Neural cell (in vitro differentiated cells): ENCODE results near the gene UBE3D. TPM values are rescaled to one million over a fixed set of nuclear protein-coding genes. Genes with fewer than 3 reads are reported as not detected.

ENCODE experiments used
- H2AFZ ChIP-seq: fragments of 200-600, 300-800 bp; sonication (generic), shearing (Covaris generic); 2 replicates; pipeline ENCODE4 v1.6.0; 2014; ENCODE audit warnings: low read depth, mild to moderate bottlenecking, antibody characterized with exemption, low read length, moderate library complexity
- H3F3A ChIP-seq: fragments of 200-600 bp; shearing (Covaris generic); 2 replicates; pipeline ENCODE4 v1.6.1; 2016; ENCODE audit warnings: mild to moderate bottlenecking, moderate library complexity, mixed read lengths, antibody characterized with exemption, low read length; ENCODE audit not compliant: insufficient read depth, poor library complexity, severe bottlenecking
- H3K27ac ChIP-seq: fragments of 200-600, 300-800 bp; sonication (generic), shearing (Covaris generic); 2 replicates; pipeline ENCODE4 v1.5.1; 2014; ENCODE audit warnings: mild to moderate bottlenecking, low read length, moderate library complexity
- H3K27me3 ChIP-seq: fragments of 300-800, 200-600 bp; sonication (generic), shearing (Covaris generic); 2 replicates; pipeline ENCODE4 v1.6.0; 2014; ENCODE audit warnings: mild to moderate bottlenecking, low read depth, low read length, moderate library complexity; ENCODE audit not compliant: insufficient read depth
- H3K36me3 ChIP-seq: fragments of 300-800, 200-600 bp; sonication (generic), shearing (Covaris generic); 2 replicates; pipeline ENCODE4 v1.5.1; 2014; ENCODE audit warnings: mild to moderate bottlenecking, antibody characterized with exemption, low read length, moderate library complexity; ENCODE audit not compliant: insufficient read depth
- H3K4me2 ChIP-seq: fragments of 300-800, 200-600 bp; sonication (generic), shearing (Covaris generic); 2 replicates; pipeline ENCODE4 v1.6.0; 2014; ENCODE audit warnings: mild to moderate bottlenecking, low read length
- H3K4me3 ChIP-seq: fragments of 300-800, 200-600 bp; sonication (generic), shearing (Covaris generic); 2 replicates; pipeline ENCODE4 v1.5.1; 2014; ENCODE audit warnings: mild to moderate bottlenecking, low read length, moderate library complexity
- H3K79me2 ChIP-seq: fragments of 200-600 bp; shearing (Covaris generic); replicated peaks from 2 replicates; pipeline ENCODE4 v1.6.0; 2014; ENCODE audit warnings: mild to moderate bottlenecking, low read length, moderate library complexity; ENCODE audit not compliant: insufficient read depth
- H3K9ac ChIP-seq: fragments of 300-800, 200-600 bp; sonication (generic), shearing (Covaris generic); 2 replicates; pipeline ENCODE4 v1.6.1; 2016; ENCODE audit warnings: mild to moderate bottlenecking, low read length, mixed read lengths
- H3K9me2 ChIP-seq: fragments of 200-600 bp; shearing (Covaris generic); 2 replicates; pipeline ENCODE4 v1.6.1; 2016; ENCODE audit warnings: mild to moderate bottlenecking, low read length, mixed read lengths; ENCODE audit not compliant: insufficient read depth
- H3K9me3 ChIP-seq: fragments of 200-600, 300-800 bp; sonication (generic), shearing (Covaris generic); 2 replicates; pipeline ENCODE4 v1.6.1; 2016; ENCODE audit warnings: mild to moderate bottlenecking, mixed run types, low read length, moderate library complexity, mixed read lengths
- H4K20me1 ChIP-seq: fragments of 200-600 bp; shearing (Covaris generic); 2 replicates; pipeline ENCODE4 v1.6.1; 2016; ENCODE audit warnings: mild to moderate bottlenecking, mixed run types; ENCODE audit not compliant: insufficient read depth
- CTCF ChIP-seq: fragments of 450-650 bp; IDR thresholded peaks from 2 replicates; pipeline ENCODE4 v1.5.1; 2014; ENCODE audit warnings: antibody characterized with exemption, mild to moderate bottlenecking, moderate library complexity; ENCODE audit not compliant: poor library complexity, severe bottlenecking
- EP300 ChIP-seq: fragments of 450-650 bp; conservative IDR thresholded peaks from 2 replicates; pipeline ENCODE4 v1.6.1; 2014; ENCODE audit warnings: antibody characterized with exemption, mild to moderate bottlenecking, moderate library complexity; ENCODE audit not compliant: poor library complexity, severe bottlenecking
- EZH2 ChIP-seq: fragments of 200-600, 300-800 bp; shearing (Covaris generic), sonication (generic); IDR thresholded peaks from 2 replicates; pipeline ENCODE4 v1.6.1; 2014; ENCODE audit warnings: antibody characterized with exemption, low read length, borderline replicate concordance, mild to moderate bottlenecking; ENCODE audit not compliant: insufficient read depth, poor library complexity, severe bottlenecking
- MXI1 ChIP-seq: fragments of 450-650 bp; conservative IDR thresholded peaks from 2 replicates; pipeline ENCODE4 v1.6.1; 2014; ENCODE audit warnings: antibody characterized with exemption, mild to moderate bottlenecking; ENCODE audit not compliant: poor library complexity, severe bottlenecking
- POLR2AphosphoS5 ChIP-seq: IDR thresholded peaks from 2 replicates; pipeline ENCODE4 v1.6.1; 2012
- RAD21 ChIP-seq: fragments of 450-650 bp; conservative IDR thresholded peaks from 2 replicates; pipeline ENCODE4 v1.6.1; 2014; ENCODE audit warnings: antibody characterized with exemption, mild to moderate bottlenecking, moderate library complexity
- SMC3 ChIP-seq: fragments of 450-650 bp; conservative IDR thresholded peaks from 2 replicates; pipeline ENCODE4 v1.6.1; 2014; ENCODE audit warnings: antibody characterized with exemption, mild to moderate bottlenecking, moderate library complexity; ENCODE audit not compliant: poor library complexity
- TAF1 ChIP-seq: IDR thresholded peaks from 2 replicates; pipeline ENCODE4 v1.6.1; 2012; ENCODE audit warnings: low read depth
- polyA plus RNA-seq: library from polyadenylated mRNA; depleted of rRNA; stranded (reverse); fragments of >200 nt; gene quantifications from 2 replicates; pipeline ENCODE4 v1.2.3, GENCODE V29; 2014
- TF ChIP-seq, protein P1 (sequence below): IDR thresholded peaks from 2 replicates; pipeline ENCODE4 v1.6.1; 2012; ENCODE audit warnings: borderline replicate concordance

Gene UBE3D
- polyA plus RNA-seq, 1 donor from 2014 or later: 11.6 TPM

DNA sequence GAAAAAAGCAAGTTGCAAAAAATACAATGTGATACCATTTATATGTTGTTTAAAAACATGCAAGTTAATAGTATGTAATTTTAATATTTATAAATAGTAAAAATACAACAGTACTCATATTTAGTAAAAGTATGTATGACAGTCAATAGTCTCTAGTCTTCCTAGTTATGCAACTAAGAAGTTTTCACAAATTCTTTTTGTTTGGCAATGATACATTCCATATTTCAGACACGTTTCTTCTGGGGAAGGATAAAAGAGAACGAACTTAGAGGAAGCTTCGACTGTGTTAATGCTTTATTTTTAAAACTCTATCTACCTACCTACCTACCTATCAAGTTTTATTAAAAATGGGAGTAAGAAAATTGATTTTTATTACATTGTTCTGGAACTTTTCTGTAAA is 77.7 kb downstream of the UBE3D start:
- H2AFZ ChIP-seq: no peak overlapping the region
- TF ChIP-seq MXI1 (no peak), POLR2AphosphoS5 (no peak), EP300 (no peak), SMC3 (no peak)
- TF ChIP-seq, protein P1, sequence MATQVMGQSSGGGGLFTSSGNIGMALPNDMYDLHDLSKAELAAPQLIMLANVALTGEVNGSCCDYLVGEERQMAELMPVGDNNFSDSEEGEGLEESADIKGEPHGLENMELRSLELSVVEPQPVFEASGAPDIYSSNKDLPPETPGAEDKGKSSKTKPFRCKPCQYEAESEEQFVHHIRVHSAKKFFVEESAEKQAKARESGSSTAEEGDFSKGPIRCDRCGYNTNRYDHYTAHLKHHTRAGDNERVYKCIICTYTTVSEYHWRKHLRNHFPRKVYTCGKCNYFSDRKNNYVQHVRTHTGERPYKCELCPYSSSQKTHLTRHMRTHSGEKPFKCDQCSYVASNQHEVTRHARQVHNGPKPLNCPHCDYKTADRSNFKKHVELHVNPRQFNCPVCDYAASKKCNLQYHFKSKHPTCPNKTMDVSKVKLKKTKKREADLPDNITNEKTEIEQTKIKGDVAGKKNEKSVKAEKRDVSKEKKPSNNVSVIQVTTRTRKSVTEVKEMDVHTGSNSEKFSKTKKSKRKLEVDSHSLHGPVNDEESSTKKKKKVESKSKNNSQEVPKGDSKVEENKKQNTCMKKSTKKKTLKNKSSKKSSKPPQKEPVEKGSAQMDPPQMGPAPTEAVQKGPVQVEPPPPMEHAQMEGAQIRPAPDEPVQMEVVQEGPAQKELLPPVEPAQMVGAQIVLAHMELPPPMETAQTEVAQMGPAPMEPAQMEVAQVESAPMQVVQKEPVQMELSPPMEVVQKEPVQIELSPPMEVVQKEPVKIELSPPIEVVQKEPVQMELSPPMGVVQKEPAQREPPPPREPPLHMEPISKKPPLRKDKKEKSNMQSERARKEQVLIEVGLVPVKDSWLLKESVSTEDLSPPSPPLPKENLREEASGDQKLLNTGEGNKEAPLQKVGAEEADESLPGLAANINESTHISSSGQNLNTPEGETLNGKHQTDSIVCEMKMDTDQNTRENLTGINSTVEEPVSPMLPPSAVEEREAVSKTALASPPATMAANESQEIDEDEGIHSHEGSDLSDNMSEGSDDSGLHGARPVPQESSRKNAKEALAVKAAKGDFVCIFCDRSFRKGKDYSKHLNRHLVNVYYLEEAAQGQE: no peak
- no peaks in the 10 kb centered on the region for H3K36me3 ChIP-seq
- H3K27ac ChIP-seq: no peak overlapping the region
- no peak overlapping the region for H3K9ac ChIP-seq
- H4K20me1 ChIP-seq: no peaks in the 10 kb centered on the region
- H3F3A ChIP-seq: no peaks in the 10 kb centered on the region
- H3K9me2 ChIP-seq: no peaks in the 10 kb centered on the region
- H3K9me3 ChIP-seq: no peaks in the 10 kb centered on the region
- H3K4me3 ChIP-seq: no peak overlapping the region
- no peak overlapping the region for H3K4me2 ChIP-seq
- H3K27me3 ChIP-seq: no peaks in the 10 kb centered on the region
- H3K79me2 ChIP-seq: no peaks in the 10 kb centered on the region

- Histone ChIP-seq H3F3A (no peaks in the 10 kb centered on the region), H3K9me2 (no peaks in the 10 kb centered on the region), H3K4me2 (no peak overlapping the region), H3K36me3 (no peaks in the 10 kb centered on the region), H2AFZ (no peak overlapping the region), H3K27ac (no peak overlapping the region), H4K20me1 (no peaks in the 10 kb centered on the region), H3K9ac (no peak overlapping the region), H3K27me3 (no peaks in the 10 kb centered on the region), H3K79me2 (no peaks in the 10 kb centered on the region), H3K4me3 (no peak overlapping the region), H3K9me3 (no peaks in the 10 kb centered on the region)
- TF ChIP-seq CTCF (no peak), SMC3 (no peak), POLR2AphosphoS5 (no peak), EZH2 (no peak), EP300 (no peak), TAF1 (no peak), MXI1 (no peak), RAD21 (no peak)
- TF ChIP-seq, protein P1: no peak
These were observed 78.2 kb downstream of the UBE3D start for GRCh38 chr6:82987416-82987815.
